ENCODE results near the gene ANKRD44.

- TF ChIP-seq YY1 (IDR thresholded peaks at IDR 0.05; ENCODE audit: insufficient read depth, insufficient read length) (no peak), ZNF274 (IDR thresholded peaks at IDR 0.05; ENCODE audit: low read depth, low read length) (no peak), SUZ12 (IDR thresholded peaks at IDR 0.05; ENCODE audit: extremely low read depth, insufficient read depth, insufficient read length) (no peak)
Observed at GRCh38 chr2:197207106-197207505, 103.5 kb downstream of the ANKRD44 start.
